ENCODE measurements around the gene BDH1.

BDH1 gene

GRCh38 chr3:197508051-197508451, 47.7 kb downstream of the BDH1 start:
- no peak overlapping the region for H3K4me2 ChIP-seq (ENCODE audit: low read depth, low read length, poor library complexity, severe bottlenecking)

DNA sequence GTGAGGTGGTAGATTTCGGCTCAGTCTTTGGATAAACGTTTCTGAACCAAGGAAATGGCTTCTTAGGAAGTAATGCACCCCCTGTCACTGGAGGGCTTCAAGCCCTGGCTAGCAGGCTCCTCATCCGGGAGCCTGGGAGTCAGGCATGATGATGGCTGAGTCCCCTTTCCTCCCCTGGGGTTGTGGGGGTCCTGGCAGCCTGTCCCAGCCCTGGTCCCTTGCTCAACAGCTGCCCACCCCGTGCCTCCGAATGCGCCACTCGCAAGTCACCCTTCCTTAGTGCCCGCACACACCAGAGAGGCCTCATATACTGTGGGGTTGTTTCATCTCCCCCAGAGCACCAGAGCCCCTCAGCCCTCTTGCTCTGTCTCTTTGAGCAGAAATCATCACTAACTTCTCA, 48.2 kb downstream of the BDH1 start:
- Histone ChIP-seq H3K27ac (ENCODE audit: low read depth, low read length) (no peak overlapping the region), H4K20me1 (ENCODE audit: low read depth, low read length) (no peaks in the 10 kb centered on the region), H3K27me3 (ENCODE audit: low read length) (no peaks in the 10 kb centered on the region), H3K4me3 (ENCODE audit: insufficient read depth, low read length, poor library complexity, severe bottlenecking) (no peak overlapping the region), H3K9me3 (ENCODE audit: insufficient read depth, low read length) (no peaks in the 10 kb centered on the region), H3K36me3 (ENCODE audit: low read length) (no peaks in the 10 kb centered on the region), H3K79me2 (ENCODE audit: insufficient read depth, low read length) (no peaks in the 10 kb centered on the region), H3F3A (ENCODE audit: insufficient read depth) (no peaks in the 10 kb centered on the region), H3K9ac (ENCODE audit: low read length) (no peak overlapping the region), H3K9me2 (replicated peaks; ENCODE audit: insufficient read depth, low read length) (no peaks in the 10 kb centered on the region), H2AFZ (ENCODE audit: low read depth, low read length, severe bottlenecking) (no peak overlapping the region), H3K4me2 (ENCODE audit: low read depth, low read length, poor library complexity, severe bottlenecking) (no peak overlapping the region)
- TF ChIP-seq CTCF (IDR thresholded peaks at IDR 0.05; ENCODE audit: insufficient read depth, low read length, poor library complexity, severe bottlenecking) (no peak), EZH2phosphoT487 (conservative IDR thresholded peaks at IDR 0.05; ENCODE audit: low read length) (no peak)

More at GRCh38 chr3:197508051-197508451, 47.7 kb downstream of the BDH1 start:
- no peaks in the 10 kb centered on the region for H3K9me2 ChIP-seq (replicated peaks; ENCODE audit: insufficient read depth, low read length)
- no peaks in the 10 kb centered on the region for H3K36me3 ChIP-seq (ENCODE audit: low read length)
- no peak overlapping the region for H3K9ac ChIP-seq (ENCODE audit: low read length)
- no peak for TF ChIP-seq EZH2phosphoT487 (conservative IDR thresholded peaks at IDR 0.05; ENCODE audit: low read length)
- no peak for TF ChIP-seq CTCF (IDR thresholded peaks at IDR 0.05; ENCODE audit: insufficient read depth, low read length, poor library complexity, severe bottlenecking)
- H3K27me3 ChIP-seq (ENCODE audit: low read length), result no peaks in the 10 kb centered on the region
- no peaks in the 10 kb centered on the region for H3F3A ChIP-seq (ENCODE audit: insufficient read depth)
- H4K20me1 ChIP-seq (ENCODE audit: low read depth, low read length), result no peaks in the 10 kb centered on the region
- no peak overlapping the region for H3K4me3 ChIP-seq (ENCODE audit: insufficient read depth, low read length, poor library complexity, severe bottlenecking)
- no peak overlapping the region for H3K27ac ChIP-seq (ENCODE audit: low read depth, low read length)
- H2AFZ ChIP-seq (ENCODE audit: low read depth, low read length, severe bottlenecking), result no peak overlapping the region
- no peaks in the 10 kb centered on the region for H3K9me3 ChIP-seq (ENCODE audit: insufficient read depth, low read length)
- no peaks in the 10 kb centered on the region for H3K79me2 ChIP-seq (ENCODE audit: insufficient read depth, low read length)

GRCh38 chr3:197507081-197507480, 48.7 kb downstream of the BDH1 start:
- H3K9me3 ChIP-seq (ENCODE audit: insufficient read depth, low read length), result no peaks in the 10 kb centered on the region
- no peak overlapping the region for H3K4me2 ChIP-seq (ENCODE audit: low read depth, low read length, poor library complexity, severe bottlenecking)
- H3K27me3 ChIP-seq (ENCODE audit: low read length), result no peaks in the 10 kb centered on the region
- H3K9me2 ChIP-seq (replicated peaks; ENCODE audit: insufficient read depth, low read length), result no peaks in the 10 kb centered on the region
- TF ChIP-seq CTCF (IDR thresholded peaks at IDR 0.05; ENCODE audit: insufficient read depth, low read length, poor library complexity, severe bottlenecking), result no peak
- TF ChIP-seq EZH2phosphoT487 (conservative IDR thresholded peaks at IDR 0.05; ENCODE audit: low read length), result no peak
- no peak overlapping the region for H3K27ac ChIP-seq (ENCODE audit: low read depth, low read length)
- no peaks in the 10 kb centered on the region for H3K79me2 ChIP-seq (ENCODE audit: insufficient read depth, low read length)
- H3F3A ChIP-seq (ENCODE audit: insufficient read depth), result no peaks in the 10 kb centered on the region
- H2AFZ ChIP-seq (ENCODE audit: low read depth, low read length, severe bottlenecking), result no peak overlapping the region
- H3K9ac ChIP-seq (ENCODE audit: low read length), result no peak overlapping the region
- no peaks in the 10 kb centered on the region for H3K36me3 ChIP-seq (ENCODE audit: low read length)
- no peaks in the 10 kb centered on the region for H4K20me1 ChIP-seq (ENCODE audit: low read depth, low read length)
- no peak overlapping the region for H3K4me3 ChIP-seq (ENCODE audit: insufficient read depth, low read length, poor library complexity, severe bottlenecking)

Measured in SU-DHL-6 (cell line).